Mucosa of descending colon (tissue), 3 donors: ENCODE data around the gene FBXL7. TPM values are rescaled to one million over a fixed set of nuclear protein-coding genes. Genes with fewer than 3 reads are reported as not detected.

Experiments
- ATAC-seq: fragments of 200-7000 bp; cut with Tn5 transposase; one replicate; pipeline ENCODE4 v1.9.1; 2020; ENCODE audit warnings: mild to moderate bottlenecking, moderate library complexity
- DNase-seq, 3 donors: peaks; one replicate each; pipeline ENCODE4 v3.0.0-alpha.2; 2020
- H3K36me3 ChIP-seq: fragments of 200-600 bp; one replicate; pipeline ENCODE4 v1.8.0; 2021; ENCODE audit warnings: low read depth, mild to moderate bottlenecking
- H3K4me1 ChIP-seq: fragments of 200-600 bp; one replicate; pipeline ENCODE4 v1.8.0; 2021; ENCODE audit warnings: low read depth, mild to moderate bottlenecking
- H3K4me3 ChIP-seq: fragments of 200-600 bp; one replicate; pipeline ENCODE4 v1.8.0; 2021; ENCODE audit warnings: mild to moderate bottlenecking
- H3K9me3 ChIP-seq: fragments of 200-600 bp; one replicate; pipeline ENCODE4 v1.8.0; 2021; ENCODE audit warnings: mild to moderate bottlenecking
- intact Hi-C, 2 donors: fragments of 100-400 bp; cut with DNase I in 1 of 2; cut with micrococcal nuclease in 1 of 2; formaldehyde crosslinking; loops; one replicate each; pipeline versions ENCODE4 v1.11.0 to v1.11.1; 2022; cut with DNase I, micrococcal nuclease
- total RNA-seq, 3 donors: library from RNA; stranded (reverse); fragmentation: NEBNext Ultra II Directional in 2 of 3; extraction: Animal tissue kit (Norgen Biotek cat#: 25700) in 2 of 3; gene quantifications; one replicate each; pipeline versions ENCODE4 v1.2.1 to v1.2.4, GENCODE V29; 2021 to 2023
- TF ChIP-seq, protein P1 (sequence below): fragments of 200-600 bp; IDR thresholded peaks from one replicate; pipeline ENCODE4 v1.8.0; 2022; ENCODE audit warnings: antibody characterized with exemption, mild to moderate bottlenecking
- donor health status: DM: no; HTN: no; CAD: no; lungs with moderate emphysema.
- donor health status: DM: no; HTN: no; CAD: no.
- donor health status: DM: no; HTN: yes; CAD: no.

The FBXL7 gene
- total RNA-seq, 3 donors from 2014 or later = 1.6 to 21.4 (median 3.4) TPM

DNA sequence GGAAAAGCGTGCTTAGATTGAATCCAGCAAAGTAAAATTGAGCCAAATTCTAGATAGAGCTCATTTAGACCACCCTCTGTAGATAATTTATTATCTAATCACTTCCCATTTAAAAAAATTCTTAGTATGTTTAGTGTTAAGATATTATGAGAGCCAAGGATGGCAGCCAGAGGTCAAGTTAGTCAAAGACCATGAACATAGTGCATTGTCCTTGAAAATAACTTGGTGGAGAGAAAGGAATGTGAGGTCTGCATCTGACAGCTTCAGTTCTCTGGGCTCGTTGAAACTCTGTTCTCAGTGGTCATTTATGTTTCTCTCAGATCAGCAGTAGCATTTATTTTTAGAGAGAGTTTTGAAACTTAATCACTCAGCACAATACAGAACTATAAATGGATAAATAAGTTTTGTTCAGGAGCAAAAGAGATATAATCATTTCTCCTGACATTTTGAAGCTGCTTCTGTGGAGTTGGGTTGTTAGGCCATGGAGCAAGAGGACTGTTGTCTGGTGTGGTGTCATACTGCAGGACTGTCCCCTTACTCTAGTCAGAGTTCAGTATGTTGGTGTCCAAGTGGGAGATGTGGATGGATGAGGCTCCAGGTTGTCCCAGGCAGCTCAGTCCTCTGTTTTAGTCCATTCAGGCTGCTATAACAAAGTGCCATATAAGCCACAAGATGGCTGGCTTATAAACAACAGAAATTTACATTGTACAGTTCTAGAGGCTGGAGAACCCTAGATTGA is 337.7 kb downstream of the FBXL7 start:
- Histone ChIP-seq H3K4me3 (no peak overlapping the region), H3K4me1 (no peaks in the 10 kb centered on the region), H3K36me3 (no peaks in the 10 kb centered on the region), H3K9me3 (peaks cover 12% of the 10 kb centered on the region)
- TF ChIP-seq, protein P1, sequence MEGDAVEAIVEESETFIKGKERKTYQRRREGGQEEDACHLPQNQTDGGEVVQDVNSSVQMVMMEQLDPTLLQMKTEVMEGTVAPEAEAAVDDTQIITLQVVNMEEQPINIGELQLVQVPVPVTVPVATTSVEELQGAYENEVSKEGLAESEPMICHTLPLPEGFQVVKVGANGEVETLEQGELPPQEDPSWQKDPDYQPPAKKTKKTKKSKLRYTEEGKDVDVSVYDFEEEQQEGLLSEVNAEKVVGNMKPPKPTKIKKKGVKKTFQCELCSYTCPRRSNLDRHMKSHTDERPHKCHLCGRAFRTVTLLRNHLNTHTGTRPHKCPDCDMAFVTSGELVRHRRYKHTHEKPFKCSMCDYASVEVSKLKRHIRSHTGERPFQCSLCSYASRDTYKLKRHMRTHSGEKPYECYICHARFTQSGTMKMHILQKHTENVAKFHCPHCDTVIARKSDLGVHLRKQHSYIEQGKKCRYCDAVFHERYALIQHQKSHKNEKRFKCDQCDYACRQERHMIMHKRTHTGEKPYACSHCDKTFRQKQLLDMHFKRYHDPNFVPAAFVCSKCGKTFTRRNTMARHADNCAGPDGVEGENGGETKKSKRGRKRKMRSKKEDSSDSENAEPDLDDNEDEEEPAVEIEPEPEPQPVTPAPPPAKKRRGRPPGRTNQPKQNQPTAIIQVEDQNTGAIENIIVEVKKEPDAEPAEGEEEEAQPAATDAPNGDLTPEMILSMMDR = no peak
- DNase-seq (no peak), ATAC-seq (no peak)
- intact Hi-C loops = no loop called here

DNA sequence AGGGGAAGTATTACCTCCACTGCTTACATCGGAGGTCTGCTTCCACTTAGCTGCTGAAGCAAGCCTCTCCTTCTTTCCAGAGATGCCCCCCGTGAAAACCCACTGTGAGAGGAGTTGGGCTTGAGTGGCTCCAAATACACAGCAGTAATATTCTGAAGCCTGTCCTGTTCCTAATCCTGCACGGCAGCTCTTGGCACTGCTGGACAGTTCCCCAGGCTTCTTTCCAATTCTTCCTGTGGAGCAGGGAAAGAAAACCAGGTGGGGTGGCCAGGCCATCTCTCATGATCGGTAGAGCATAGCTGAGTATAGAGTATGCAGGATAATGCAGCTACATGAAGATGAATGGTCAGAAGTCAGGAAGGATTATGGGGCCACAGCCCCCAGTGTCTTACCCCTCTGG is 344.3 kb downstream of the FBXL7 start:
- no peak for ATAC-seq
- Histone ChIP-seq H3K4me3 (no peak overlapping the region), H3K9me3 (peaks cover 12% of the 10 kb centered on the region), H3K36me3 (no peaks in the 10 kb centered on the region), H3K4me1 (no peaks in the 10 kb centered on the region)
- intact Hi-C loops = no loop called here
- TF ChIP-seq, protein P1 = no peak
- no peak for DNase-seq

DNA sequence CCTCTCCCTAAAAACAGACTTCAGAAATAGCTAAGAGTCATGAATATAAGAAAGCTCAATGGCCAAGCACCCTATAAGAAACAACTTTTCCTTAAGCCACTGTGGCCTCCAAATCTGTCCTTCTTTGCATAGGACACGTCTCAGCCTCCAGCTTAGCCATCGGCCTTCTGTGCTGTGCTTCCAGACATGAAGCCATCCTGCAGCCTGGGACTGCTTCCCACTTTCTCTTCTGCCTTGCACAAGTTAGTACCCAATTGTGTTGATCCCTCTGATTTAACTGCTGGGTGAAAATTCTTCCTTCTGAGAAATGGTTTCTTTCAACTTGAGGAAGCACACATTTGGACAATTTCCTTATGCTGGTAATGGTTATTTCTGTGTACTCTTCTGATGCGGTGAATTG is 344.9 kb downstream of the FBXL7 start:
- H3K9me3 ChIP-seq = peaks cover 12% of the 10 kb centered on the region
- no peaks in the 10 kb centered on the region for H3K4me1 ChIP-seq
- intact Hi-C loops = no loop called here
- DNase-seq (no peak), ATAC-seq (no peak)
- no peaks in the 10 kb centered on the region for H3K36me3 ChIP-seq
- TF ChIP-seq, protein P1 = no peak
- no peak overlapping the region for H3K4me3 ChIP-seq

DNA sequence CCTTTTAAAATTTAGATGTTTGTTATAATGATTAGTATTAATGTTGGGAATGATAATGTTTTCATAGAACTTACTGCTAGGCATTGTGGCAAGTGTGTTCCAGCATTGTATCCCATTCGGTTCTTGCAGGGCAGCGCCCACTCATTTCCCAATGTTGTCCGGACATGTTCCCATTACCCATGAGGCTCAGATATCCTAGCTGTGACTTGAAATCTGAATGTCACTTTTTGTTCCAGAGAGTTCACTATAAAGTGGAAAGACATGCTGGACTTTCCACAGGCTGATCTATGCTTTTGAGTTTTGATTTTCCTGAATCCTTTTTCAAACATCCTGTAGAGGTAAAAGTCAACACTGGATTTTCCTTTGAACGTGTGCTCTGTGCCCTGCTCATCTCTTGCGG is 350.6 kb downstream of the FBXL7 start:
- TF ChIP-seq, protein P1 = no peak
- Histone ChIP-seq H3K36me3 (no peaks in the 10 kb centered on the region), H3K4me3 (no peak overlapping the region), H3K9me3 (no peaks in the 10 kb centered on the region), H3K4me1 (no peaks in the 10 kb centered on the region)
- ATAC-seq (no peak), DNase-seq (no peak)
- intact Hi-C loops = no loop called here

GRCh38 chr5:15850939-15851341 is 351.0 kb downstream of the FBXL7 start:
- ATAC-seq = no peak
- intact Hi-C loops = no loop called here
- Histone ChIP-seq H3K4me3 (no peak overlapping the region), H3K36me3 (no peaks in the 10 kb centered on the region), H3K4me1 (no peaks in the 10 kb centered on the region), H3K9me3 (no peaks in the 10 kb centered on the region)
- TF ChIP-seq, protein P1 = no peak
- DNase-seq = no peak
